Cardiac muscle cell (in vitro differentiated cells and primary cell): Measurements from ENCODE around the gene PAX5. TPM values are rescaled to one million over a fixed set of nuclear protein-coding genes. Genes with fewer than 3 reads are reported as not detected.
A peak's percentile ranks its signal among the peaks of the same experiment; 100 is the strongest.

Experiments used
- DNase-seq, 2 donors: peaks; one replicate each; pipeline versions ENCODE4 v3.0.0 to v3.0.0-alpha.2; 2010 to 2017; ENCODE audit warnings: low read depth in 1 of 2, low spot score in 1 of 2
- H3K27ac ChIP-seq: fragments of 200-600 bp; sonication (generic); 2 replicates; pipeline ENCODE4 v1.5.1; 2016
- H3K27me3 ChIP-seq: fragments of 200-600 bp; sonication (generic); 2 replicates; pipeline ENCODE4 v1.6.0; 2016; ENCODE audit warnings: control low read depth
- H3K36me3 ChIP-seq: fragments of 200-600 bp; sonication (generic); 2 replicates; pipeline ENCODE4 v1.5.1; 2016; ENCODE audit warnings: control low read depth
- H3K4me1 ChIP-seq: fragments of 200-600 bp; sonication (generic); 2 replicates; pipeline ENCODE4 v1.8.1; 2017; ENCODE audit warnings: low read depth, mild to moderate bottlenecking, mixed run types
- H3K4me3 ChIP-seq: fragments of 200-600 bp; sonication (generic); 2 replicates; pipeline ENCODE4 v1.5.1; 2016; ENCODE audit warnings: mild to moderate bottlenecking
- H3K9me3 ChIP-seq: fragments of 200-600 bp; sonication (generic); 2 replicates; pipeline ENCODE4 v1.5.1; 2017; ENCODE audit warnings: low read depth, mild to moderate bottlenecking, control low read depth
- polyA plus RNA-seq: library from polyadenylated mRNA; unstranded; fragments of >200 nt; fragmentation: Nextera tagmentation; extraction: Ambion mirVana; gene quantifications from 2 replicates; pipeline ENCODE4 v1.2.1, GENCODE V29; 2016
- total RNA-seq: library from RNA; depleted of rRNA; stranded (reverse); fragments of >200 nt; gene quantifications from 2 replicates; pipeline ENCODE4 v1.2.3, GENCODE V29; 2016
- TF ChIP-seq, protein P1 (sequence below): IDR thresholded peaks from 2 replicates; pipeline ENCODE4 v1.5.1; 2012; ENCODE audit warnings: low read depth, mild to moderate bottlenecking, low read length

The PAX5 gene
- total and polyA plus RNA-seq, 2 experiments from 2014 or later: not detected

DNA sequence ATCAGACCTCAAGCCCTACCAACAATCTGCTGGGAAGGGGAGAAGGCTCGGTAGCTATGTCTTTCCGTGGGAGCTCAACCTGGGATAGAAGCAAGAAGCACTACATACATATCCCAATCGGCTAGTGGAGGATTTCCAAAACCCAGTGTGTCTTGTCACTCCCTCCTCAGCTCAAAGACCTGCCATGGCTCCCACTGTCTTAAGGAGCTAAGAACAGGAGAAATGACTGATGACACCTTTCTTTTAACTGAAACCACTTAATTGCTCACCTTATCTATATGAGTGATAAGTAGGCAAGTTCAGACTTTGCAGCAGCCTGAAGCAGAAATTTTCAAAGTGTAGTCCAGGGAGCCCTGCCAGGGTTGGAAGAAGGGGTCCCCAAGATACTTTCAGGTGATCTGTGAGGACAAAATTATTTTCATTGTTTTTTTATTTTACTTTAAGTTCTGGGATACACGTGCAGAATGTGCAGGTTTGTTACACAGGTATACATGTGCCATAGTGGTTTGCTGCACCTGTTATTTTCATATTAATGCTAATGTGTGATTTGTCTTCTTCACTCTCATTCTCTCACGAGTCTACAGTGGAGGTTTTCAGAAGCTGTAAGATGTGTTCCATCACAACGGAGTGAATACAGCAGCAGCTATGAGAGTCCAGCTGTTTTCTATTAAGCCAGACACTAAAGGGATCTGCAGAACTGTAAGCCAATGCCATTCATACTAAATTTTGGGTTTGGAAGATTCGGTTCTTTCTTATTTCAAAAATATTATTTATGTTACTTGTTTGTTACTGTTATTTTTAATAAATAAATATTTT lies 41.4 kb downstream of the PAX5 start:
- DNase-seq: no peak
- H3K27ac ChIP-seq: no peak overlapping the region
- no peaks in the 10 kb centered on the region for H3K9me3 ChIP-seq
- no peak overlapping the region for H3K4me3 ChIP-seq
- no peaks in the 10 kb centered on the region for H3K36me3 ChIP-seq
- peaks cover 69% of the 10 kb centered on the region for H3K27me3 ChIP-seq
- no peaks in the 10 kb centered on the region for H3K4me1 ChIP-seq
- TF ChIP-seq, protein P1, sequence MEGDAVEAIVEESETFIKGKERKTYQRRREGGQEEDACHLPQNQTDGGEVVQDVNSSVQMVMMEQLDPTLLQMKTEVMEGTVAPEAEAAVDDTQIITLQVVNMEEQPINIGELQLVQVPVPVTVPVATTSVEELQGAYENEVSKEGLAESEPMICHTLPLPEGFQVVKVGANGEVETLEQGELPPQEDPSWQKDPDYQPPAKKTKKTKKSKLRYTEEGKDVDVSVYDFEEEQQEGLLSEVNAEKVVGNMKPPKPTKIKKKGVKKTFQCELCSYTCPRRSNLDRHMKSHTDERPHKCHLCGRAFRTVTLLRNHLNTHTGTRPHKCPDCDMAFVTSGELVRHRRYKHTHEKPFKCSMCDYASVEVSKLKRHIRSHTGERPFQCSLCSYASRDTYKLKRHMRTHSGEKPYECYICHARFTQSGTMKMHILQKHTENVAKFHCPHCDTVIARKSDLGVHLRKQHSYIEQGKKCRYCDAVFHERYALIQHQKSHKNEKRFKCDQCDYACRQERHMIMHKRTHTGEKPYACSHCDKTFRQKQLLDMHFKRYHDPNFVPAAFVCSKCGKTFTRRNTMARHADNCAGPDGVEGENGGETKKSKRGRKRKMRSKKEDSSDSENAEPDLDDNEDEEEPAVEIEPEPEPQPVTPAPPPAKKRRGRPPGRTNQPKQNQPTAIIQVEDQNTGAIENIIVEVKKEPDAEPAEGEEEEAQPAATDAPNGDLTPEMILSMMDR: no peak

DNA sequence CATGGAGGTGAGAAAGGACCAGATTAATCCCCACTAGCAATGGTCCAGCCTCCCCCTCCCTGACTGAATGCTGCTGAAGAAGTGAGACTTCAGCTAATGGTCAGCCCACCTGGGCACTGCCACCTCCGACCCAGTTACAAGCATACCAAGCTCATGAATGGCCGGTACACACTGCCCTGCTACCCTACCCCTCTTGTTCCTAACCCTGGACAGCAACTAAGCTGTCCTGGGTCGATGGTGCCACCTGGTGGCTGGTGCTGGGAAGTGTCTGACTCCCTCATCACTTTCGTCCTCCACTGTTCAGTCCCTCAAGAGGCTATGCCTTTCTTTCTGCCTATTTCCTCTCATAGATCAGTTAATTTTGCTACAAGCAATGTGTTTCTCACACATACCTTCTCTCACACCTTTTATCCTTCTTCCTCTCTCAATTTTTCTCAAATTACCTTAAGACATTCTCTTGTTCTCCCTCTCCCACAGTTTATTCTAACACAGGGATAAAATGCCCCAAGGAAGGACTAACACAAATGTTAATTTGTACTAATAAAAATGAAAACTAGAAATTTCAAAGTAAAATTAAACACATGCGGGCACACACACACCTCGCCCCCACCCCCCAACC lies 42.4 kb downstream of the PAX5 start:
- Histone ChIP-seq H3K36me3 (no peaks in the 10 kb centered on the region), H3K9me3 (no peaks in the 10 kb centered on the region), H3K4me3 (no peak overlapping the region), H3K27ac (no peak overlapping the region), H3K27me3 (peaks cover 71% of the 10 kb centered on the region), H3K4me1 (peaks cover 1% of the 10 kb centered on the region)
- TF ChIP-seq, protein P1: peak; percentile 74
- peak in 1 of 2 donors; percentile 47 for DNase-seq

DNA sequence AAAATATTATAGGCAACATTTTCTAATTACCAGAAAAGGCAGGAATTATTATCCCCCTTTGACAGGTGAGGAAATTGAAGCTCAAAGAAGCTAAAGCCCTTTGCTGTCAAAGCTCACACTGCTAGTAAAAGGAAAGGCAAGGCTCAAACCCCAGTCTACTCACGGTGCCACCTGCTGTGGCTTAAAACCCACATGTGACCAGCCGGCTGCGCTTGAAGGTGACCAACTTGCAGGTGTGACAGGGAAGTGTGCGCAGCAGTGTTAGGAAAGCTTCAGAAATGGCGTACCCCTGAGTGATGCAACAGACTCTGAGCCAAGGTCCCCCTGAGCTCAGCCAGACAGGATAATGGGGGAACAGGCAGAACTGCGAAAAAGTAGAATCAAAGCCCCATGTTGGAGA lies 45.2 kb downstream of the PAX5 start:
- H3K36me3 ChIP-seq: no peaks in the 10 kb centered on the region
- no peak overlapping the region for H3K27ac ChIP-seq
- no peak for DNase-seq
- H3K27me3 ChIP-seq: peaks cover 91% of the 10 kb centered on the region
- H3K4me3 ChIP-seq: no peak overlapping the region
- H3K9me3 ChIP-seq: no peaks in the 10 kb centered on the region
- TF ChIP-seq, protein P1: no peak
- peaks cover 4% of the 10 kb centered on the region for H3K4me1 ChIP-seq

DNA sequence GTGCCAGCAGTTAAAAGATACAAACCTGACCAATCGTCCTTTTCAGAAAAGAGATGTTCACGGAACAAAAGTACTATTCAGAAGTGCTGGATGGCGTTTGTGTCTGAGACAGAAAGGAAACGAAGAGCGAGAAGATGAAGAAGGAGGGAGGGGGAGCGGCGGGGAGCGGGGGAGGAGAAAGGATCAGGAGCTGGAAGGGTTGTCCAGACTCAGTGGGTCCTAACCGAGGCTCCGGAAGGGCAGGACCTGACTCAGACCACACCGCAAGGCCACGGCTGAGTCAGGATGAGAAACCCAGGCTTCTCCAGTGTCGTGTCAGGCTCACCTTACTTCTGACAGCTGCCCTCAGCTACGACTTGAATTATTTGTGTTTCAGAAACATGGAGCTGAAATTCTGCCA lies 46.2 kb downstream of the PAX5 start:
- H3K27ac ChIP-seq: no peak overlapping the region
- TF ChIP-seq, protein P1: no peak
- H3K36me3 ChIP-seq: no peaks in the 10 kb centered on the region
- H3K27me3 ChIP-seq: peaks cover 96% of the 10 kb centered on the region
- H3K4me3 ChIP-seq: no peak overlapping the region
- DNase-seq: no peak
- H3K4me1 ChIP-seq: peaks cover 4% of the 10 kb centered on the region
- H3K9me3 ChIP-seq: no peaks in the 10 kb centered on the region

DNA sequence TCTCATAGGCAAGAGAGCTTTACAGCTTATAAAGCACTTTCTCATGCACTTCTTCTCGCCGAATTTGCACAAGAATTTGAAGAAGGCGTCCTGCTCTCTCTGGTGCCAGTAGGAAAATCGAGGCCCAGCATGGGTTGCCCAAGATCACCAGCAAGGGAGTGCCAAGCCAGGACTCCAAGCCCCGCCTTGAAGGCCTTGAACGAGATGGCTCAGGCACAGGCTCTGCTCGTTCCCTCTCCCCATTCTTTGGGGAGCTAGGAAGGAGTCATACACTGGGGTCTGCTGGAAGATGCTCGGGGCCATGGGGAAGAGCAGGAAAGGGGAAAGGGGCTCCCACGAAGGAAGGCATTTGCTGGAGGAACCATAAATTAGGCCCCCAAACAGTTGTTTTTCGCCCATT lies 46.7 kb downstream of the PAX5 start:
- peaks cover 96% of the 10 kb centered on the region for H3K27me3 ChIP-seq
- TF ChIP-seq, protein P1: no peak
- no peaks in the 10 kb centered on the region for H3K36me3 ChIP-seq
- peaks cover 4% of the 10 kb centered on the region for H3K4me1 ChIP-seq
- no peak overlapping the region for H3K27ac ChIP-seq
- no peak for DNase-seq
- no peaks in the 10 kb centered on the region for H3K9me3 ChIP-seq
- no peak overlapping the region for H3K4me3 ChIP-seq
